HepG2 (cell line): Measurements from ENCODE around the gene MTX1. TPM values are rescaled to one million over a fixed set of nuclear protein-coding genes. Genes with fewer than 3 reads are reported as not detected.
A peak's percentile ranks its signal among the peaks of the same experiment; 100 is the strongest.

ENCODE experiments used
- DRAP1 ChIP-seq: IDR thresholded peaks from 2 replicates; pipeline ENCODE4 v1.6.1; 2016; ENCODE audit warnings: missing genetic modification reagents, missing compliant biosample characterization
- E2F2 ChIP-seq: sonication (generic); formaldehyde crosslinking; IDR thresholded peaks from 2 replicates; pipeline ENCODE4 v1.4.0; 2020; ENCODE audit warnings: missing genetic modification reagents, borderline replicate concordance
- FIP1L1 ChIP-seq: fragments of 200-400 bp; formaldehyde crosslinking; IDR thresholded peaks from 2 replicates; pipeline ENCODE4 v1.6.1; 2018; ENCODE audit warnings: low read depth, mild to moderate bottlenecking, low read length, moderate library complexity, borderline replicate concordance; ENCODE audit not compliant: insufficient read depth
- HINFP ChIP-seq: sonication (generic); formaldehyde crosslinking; IDR thresholded peaks from 2 replicates; pipeline ENCODE4 v1.4.0; 2020; ENCODE audit warnings: low read depth, mild to moderate bottlenecking, missing genetic modification reagents
- HNF4G ChIP-seq, 2 experiments: sonication (generic) in 1 of 2; formaldehyde crosslinking in 1 of 2; IDR thresholded peaks; 2 replicates each; pipeline versions ENCODE4 v1.4.0 to v1.6.1; 2011 to 2020; ENCODE audit warnings: borderline replicate concordance in 2 of 2, low read depth in 2 of 2, mild to moderate bottlenecking in 2 of 2, low read length in 1 of 2, missing genetic modification reagents in 1 of 2, moderate library complexity in 1 of 2
- KDM4B ChIP-seq: sonication (generic); formaldehyde crosslinking; IDR thresholded peaks from 2 replicates; pipeline ENCODE4 v1.4.0; 2020; ENCODE audit warnings: missing genetic modification reagents
- KLF15 ChIP-seq: sonication (generic); formaldehyde crosslinking; IDR thresholded peaks from 2 replicates; pipeline ENCODE4 v1.8.1; 2023; ENCODE audit warnings: borderline replicate concordance, mild to moderate bottlenecking, inconsistent platforms, missing genetic modification reagents, mixed read lengths
- NR1H2 ChIP-seq: sonication (generic); formaldehyde crosslinking; IDR thresholded peaks from 2 replicates; pipeline ENCODE4 v1.8.1; 2022; ENCODE audit warnings: low read depth, missing genetic modification reagents, borderline replicate concordance
- RBFOX2 ChIP-seq: fragments of 200-400 bp; formaldehyde crosslinking; IDR thresholded peaks from 2 replicates; pipeline ENCODE4 v1.6.1; 2017; ENCODE audit warnings: low read depth, mild to moderate bottlenecking, low read length
- RELA ChIP-seq: sonication (generic); formaldehyde crosslinking; IDR thresholded peaks from 2 replicates; pipeline ENCODE4 v1.4.0; 2020; ENCODE audit warnings: missing genetic modification reagents
- TFDP1 ChIP-seq: IDR thresholded peaks from 2 replicates; pipeline ENCODE4 v1.6.1; 2016; ENCODE audit warnings: missing compliant biosample characterization, missing genetic modification reagents, borderline replicate concordance
- ZMAT3 ChIP-seq: sonication (generic); formaldehyde crosslinking; conservative IDR thresholded peaks from 2 replicates; pipeline ENCODE4 v1.7.0; 2021; ENCODE audit warnings: missing genetic modification reagents
- ZNF441 ChIP-seq: sonication (generic); formaldehyde crosslinking; IDR thresholded peaks from 2 replicates; pipeline ENCODE4 v1.7.0; 2021; ENCODE audit warnings: missing genetic modification reagents, borderline replicate concordance
- ZNF609 ChIP-seq: sonication (generic); formaldehyde crosslinking; IDR thresholded peaks from 2 replicates; pipeline ENCODE4 v1.4.0; 2020; ENCODE audit warnings: mild to moderate bottlenecking, missing genetic modification reagents, borderline replicate concordance
- ZNF839 ChIP-seq: sonication (generic); formaldehyde crosslinking; IDR thresholded peaks from 2 replicates; pipeline ENCODE4 v1.4.0; 2020; ENCODE audit warnings: missing genetic modification reagents, mild to moderate bottlenecking, borderline replicate concordance
- ZSCAN5A ChIP-seq: sonication (generic); formaldehyde crosslinking; IDR thresholded peaks from 2 replicates; pipeline ENCODE4 v1.8.0; 2022; ENCODE audit warnings: mild to moderate bottlenecking, missing genetic modification reagents, borderline replicate concordance
- polyA plus RNA-seq, 8 experiments: library from polyadenylated mRNA; depleted of rRNA in 3 of 8; stranded (reverse) in 7 of 8; unstranded in 1 of 8; fragments of >200 nt; fragmentation: Illumina TruSeq in 4 of 8; extraction: Trizol in 4 of 8; gene quantifications; 2 replicates each; pipeline versions ENCODE4 v1.2.1 to v1.2.3, GENCODE V29; 2011 to 2016; ENCODE audit warnings: low read depth in 4 of 8, missing spikeins in 1 of 8, mixed read lengths in 1 of 8; ENCODE audit not compliant: insufficient read depth in 1 of 8
- total RNA-seq, 5 experiments: library from RNA; depleted of rRNA; stranded (reverse); fragments of >200 nt; fragmentation: Illumina TruSeq; extraction: Trizol; gene quantifications; 2 replicates each; pipeline ENCODE4 v1.2.3, GENCODE V29; 2016; ENCODE audit warnings: low read depth in 1 of 5

The MTX1 gene
- total and polyA plus RNA-seq, 2 of the 13 experiments (the other 11 are each of a cell fraction or from before 2014, with no cell fraction given) = 64.5 to 72.6 TPM

GRCh38 chr1:155178441-155179111 lies 29.9 kb upstream of the MTX1 start (continued):
- TF ChIP-seq ZNF609 (CRISPR knock-in tag) (peak; percentile 64), RELA (CRISPR knock-in tag) (no peak), ZNF839 (CRISPR knock-in tag) (no peak), KDM4B (CRISPR knock-in tag) (no peak), HINFP (CRISPR knock-in tag) (no peak), ZNF441 (CRISPR knock-in tag) (no peak), FIP1L1 (no peak), NR1H2 (CRISPR knock-in tag) (peak; percentile 39; the same call in 1 of the 2 replicates), ZMAT3 (CRISPR knock-in tag) (no peak), RBFOX2 (peak; percentile 44), E2F2 (CRISPR knock-in tag) (no peak), HNF4G (IDR thresholded peaks at IDR 0.05; ENCODE audit: borderline replicate concordance, low read depth, low read length) (peak; percentile 79; the same call in 1 of the 2 replicates), HNF4G (CRISPR knock-in tag; IDR thresholded peaks at IDR 0.05; ENCODE audit: borderline replicate concordance, low read depth) (peak; percentile 78; the same call in 1 of the 2 replicates), KLF15 (CRISPR knock-in tag) (no peak), ZSCAN5A (CRISPR knock-in tag) (no peak), TFDP1 (peak; percentile 29; the same call in 1 of the 2 replicates), DRAP1 (CRISPR knock-in tag) (no peak)
